ENCODE measurements around the gene OR10P1. TPM values are rescaled to one million over a fixed set of nuclear protein-coding genes. Genes with fewer than 3 reads are reported as not detected.

OR10P1 gene
- total and polyA plus RNA-seq, 10 of the 15 experiments (the other 5 are each of a cell fraction or from before 2014, with no cell fraction given) = not detected

DNA sequence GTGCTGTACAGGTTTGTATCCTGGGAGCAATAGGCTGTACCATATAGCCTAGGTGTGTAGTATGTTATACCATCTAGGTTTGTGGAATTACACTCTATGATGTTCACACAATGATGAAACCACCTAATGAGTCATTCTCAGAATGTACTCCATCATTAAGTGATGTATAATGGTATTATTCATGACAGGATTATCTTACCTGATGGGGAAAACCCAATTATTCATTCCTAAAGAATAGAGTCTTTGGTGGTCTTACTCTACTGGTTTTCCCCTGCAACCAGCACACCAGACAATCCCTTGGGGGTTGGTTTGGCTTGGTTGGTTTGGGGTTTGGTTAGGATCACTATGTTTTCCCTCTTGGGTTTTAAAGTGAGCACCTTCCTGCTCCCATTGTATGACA is 12.6 kb upstream of the OR10P1 start (continued):
- TF ChIP-seq CBFB (IDR thresholded peaks at IDR 0.05; ENCODE audit: low read depth) (peak; percentile 82; the same call in 1 of the 2 replicates), SREBF2 (IDR thresholded peaks at IDR 0.05; ENCODE audit: low read length) (no peak), SMC3 (IDR thresholded peaks at IDR 0.05; ENCODE audit: borderline replicate concordance, low read length) (no peak), KLF5 (IDR thresholded peaks at IDR 0.05; ENCODE audit: partially characterized antibody) (no peak), RBBP5 (conservative IDR thresholded peaks at IDR 0.05) (no peak), EGR1 (IDR thresholded peaks at IDR 0.05; ENCODE audit: borderline replicate concordance in 1 of 2, low read depth in 2 of 2, low read length in 2 of 2) (no peak), GABPA (IDR thresholded peaks at IDR 0.05; ENCODE audit: low read depth) (peak; percentile 55; the same call in 1 of the 2 replicates), ZNF687 (IDR thresholded peaks at IDR 0.05) (no peak), ZNF592 (IDR thresholded peaks at IDR 0.05) (no peak), CHD4 (IDR thresholded peaks at IDR 0.05) (no peak), SMARCA5 (IDR thresholded peaks at IDR 0.05) (no peak), SP1 (IDR thresholded peaks at IDR 0.05; ENCODE audit: low read depth, low read length) (no peak), ZNF384 (IDR thresholded peaks at IDR 0.05; ENCODE audit: borderline replicate concordance, low read depth, low read length) (no peak), PML (IDR thresholded peaks at IDR 0.05; ENCODE audit: low read length) (peak; percentile 74; the same call in 1 of the 2 replicates), ATF3 (IDR thresholded peaks at IDR 0.05; ENCODE audit: borderline replicate concordance, extremely low read depth, low read depth, low read length) (no peak), LARP7 (IDR thresholded peaks at IDR 0.05) (no peak), ZBED1 (IDR thresholded peaks at IDR 0.05; ENCODE audit: borderline replicate concordance) (peak; percentile 90; the same call in 1 of the 2 replicates), JUND (IDR thresholded peaks at IDR 0.05; ENCODE audit: low read depth, low read length) (peak; percentile 57; the same call in 1 of the 2 replicates), JUNB (IDR thresholded peaks at IDR 0.05) (peak; percentile 98), RCOR1 (conservative IDR thresholded peaks at IDR 0.05; ENCODE audit: low read depth, low read length) (no peak), ETV6 (conservative IDR thresholded peaks at IDR 0.05 in 1 of 2, IDR thresholded peaks at IDR 0.05 in 1 of 2; ENCODE audit: borderline replicate concordance in 1 of 2, low read depth in 1 of 2) (peak in 1 of 2 experiments; percentile 55; a peak in 1 of 4 replicates), ASH2L (IDR thresholded peaks at IDR 0.05; ENCODE audit: borderline replicate concordance, low read depth) (no peak), CBX3 (IDR thresholded peaks at IDR 0.05; ENCODE audit: borderline replicate concordance, low read depth) (no peak)

Measured in GM12878 (cell line).